Spleen (tissue), 11 donors: Measurements from ENCODE around the gene KDM2A. TPM values are rescaled to one million over a fixed set of nuclear protein-coding genes. Genes with fewer than 3 reads are reported as not detected.

Experiments used
- DNase-seq: peaks from one replicate; pipeline ENCODE4 v3.0.0-alpha.2; 2020
- H3K27ac ChIP-seq, 8 donors: fragments of 200-600 bp; sonication (generic) in 7 of 8; 1 replicate in 4 of 8; 2 replicates in 4 of 8; pipeline versions ENCODE4 v1.5.0 to v1.8.0; 2016 to 2021; ENCODE audit warnings: inconsistent platforms in 4 of 8, mild to moderate bottlenecking in 4 of 8, moderate library complexity in 1 of 8
- H3K27me3 ChIP-seq, 7 donors: fragments of 200-600 bp; sonication (generic) in 6 of 7; replicated peaks in 1 of 7; 1 replicate in 4 of 7; 2 replicates in 3 of 7; pipeline versions ENCODE4 v1.5.0 to v1.8.0; 2016 to 2021; ENCODE audit warnings: inconsistent platforms in 3 of 7, mild to moderate bottlenecking in 1 of 7
- H3K36me3 ChIP-seq, 6 donors: fragments of 200-600 bp; sonication (generic) in 5 of 6; 1 replicate in 4 of 6; 2 replicates in 2 of 6; pipeline versions ENCODE4 v1.5.0 to v1.8.0; 2016 to 2021; ENCODE audit warnings: inconsistent platforms in 2 of 6
- H3K4me1 ChIP-seq, 6 donors: fragments of 200-600 bp; sonication (generic) in 5 of 6; 1 replicate in 3 of 6; 2 replicates in 3 of 6; pipeline versions ENCODE4 v1.5.0 to v1.8.0; 2016 to 2021; ENCODE audit warnings: inconsistent platforms in 3 of 6
- H3K4me3 ChIP-seq, 8 donors: fragments of 200-600 bp; sonication (generic) in 7 of 8; 1 replicate in 4 of 8; 2 replicates in 4 of 8; pipeline versions ENCODE4 v1.5.0 to v1.8.0; 2016 to 2021; ENCODE audit warnings: inconsistent platforms in 4 of 8, mild to moderate bottlenecking in 4 of 8, moderate library complexity in 2 of 8
- H3K9me3 ChIP-seq, 8 donors: fragments of 200-600 bp; sonication (generic) in 7 of 8; 1 replicate in 4 of 8; 2 replicates in 4 of 8; pipeline versions ENCODE4 v1.5.0 to v1.8.0; 2016 to 2021; ENCODE audit warnings: inconsistent platforms in 4 of 8
- POLR2A ChIP-seq, 3 donors: fragments of 450-650 bp; IDR thresholded peaks; one replicate each; pipeline ENCODE4 v1.5.1; 2017; ENCODE audit warnings: antibody characterized with exemption in 3 of 3, mild to moderate bottlenecking in 1 of 3
- POLR2AphosphoS5 ChIP-seq, 3 donors: sonication (generic); formaldehyde crosslinking; IDR thresholded peaks; one replicate each; pipeline ENCODE4 v1.5.1; 2017; ENCODE audit warnings: antibody characterized with exemption in 3 of 3
- WGBS, 5 donors: extraction: QIAGEN DNeasy Blood & Tissue Kit in 3 of 5; methylation state at CpG; one replicate each; pipeline versions ENCODE4 v1.1.5 to v1.1.7; 2013 to 2018; 5-methylcytosine and 5-hydroxymethylcytosine counted together
- intact Hi-C: fragments of 100-400 bp; cut with DNase I; formaldehyde crosslinking; loops from one replicate; pipeline ENCODE4 v1.15.0; 2023; ENCODE audit warnings: low total_unique reads
- polyA plus RNA-seq, 3 donors: library from polyadenylated mRNA; stranded (reverse); fragments of 200-250 nt; gene quantifications; one replicate each; pipeline ENCODE4 v1.2.1, GENCODE V29; 2013
- total RNA-seq, 7 donors: library from RNA; depleted of rRNA in 3 of 7; stranded (reverse); fragments of >200 nt in 3 of 7; fragmentation: NEBNext Ultra II Directional in 4 of 7; extraction: Animal tissue kit (Norgen Biotek cat#: 25700) in 4 of 7; gene quantifications; one replicate each; pipeline versions ENCODE4 v1.1.0 to v1.2.1, GENCODE V29; 2016 to 2021
- TF ChIP-seq, protein P1 (sequence below), 11 experiments: fragments of 200-600 bp in 7 of 11; fragments of 450-650 bp in 4 of 11; sonication (generic) in 4 of 11; IDR thresholded peaks in 8 of 11; conservative IDR thresholded peaks in 3 of 11; 1 replicate in 7 of 11; 2 replicates in 4 of 11; pipeline versions ENCODE4 v1.4.0 to v1.8.0; 2016 to 2021; ENCODE audit warnings: antibody characterized with exemption in 11 of 11, inconsistent platforms in 4 of 11, mild to moderate bottlenecking in 1 of 11
- donor health status: healthy with polysubstance abuse.
- donor health status: DM: no; HTN: no; CAD: no; lungs with moderate emphysema.
- donor health status: DM: no; HTN: no; CAD: no.
- donor health status: Bipolar disorder and iron deficiency.
- donor health status: healthy.
- donor health status: DM: no; HTN: no; CAD: no.
- donor health status: DM: yes; HTN: yes; CAD: no.

Gene KDM2A
- total and polyA plus RNA-seq, 10 donors: 18.5 to 149 (median 125) TPM

DNA sequence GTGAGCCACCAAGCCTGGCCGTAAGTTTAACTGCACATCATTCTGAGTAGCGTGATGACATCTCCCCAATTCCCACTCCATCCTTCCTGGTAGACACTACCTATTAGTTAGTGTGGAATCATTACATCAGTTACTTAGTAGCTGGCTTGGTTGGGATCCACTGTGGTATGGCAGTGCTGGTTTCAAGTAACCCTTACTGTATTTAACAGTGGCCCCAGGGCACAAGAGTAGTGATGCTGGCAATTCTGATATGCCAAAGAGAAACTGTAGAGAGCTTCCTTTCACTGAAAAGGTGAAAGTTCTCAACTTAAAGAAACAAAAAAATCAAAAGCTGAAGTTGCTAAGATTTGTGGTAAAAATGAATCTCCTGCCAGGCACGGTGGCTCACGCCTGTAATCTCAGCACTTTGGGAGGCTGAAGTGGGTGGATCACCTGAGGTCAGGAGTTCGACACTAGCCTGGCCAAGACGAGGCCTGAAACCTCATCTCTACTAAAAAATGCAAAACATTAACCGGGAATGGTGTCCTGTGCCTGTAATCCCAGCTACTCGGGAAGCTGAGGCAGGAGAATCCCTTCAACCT is 35.2 kb upstream of the KDM2A start:
- H3K4me3 ChIP-seq: no peak overlapping the region
- 82 to 90% (median 88%) methylated on average over 8 of the region's 8 CpGs for WGBS, 5 donors
- no peaks in the 10 kb centered on the region for H3K9me3 ChIP-seq
- no peak for DNase-seq
- intact Hi-C loops: no loop called here
- H3K27ac ChIP-seq: no peak overlapping the region
- no peaks in the 10 kb centered on the region for H3K36me3 ChIP-seq
- TF ChIP-seq POLR2AphosphoS5 (IDR thresholded peaks at IDR 0.05) (no peak), POLR2A (IDR thresholded peaks at IDR 0.05) (no peak)
- TF ChIP-seq, protein P1, sequence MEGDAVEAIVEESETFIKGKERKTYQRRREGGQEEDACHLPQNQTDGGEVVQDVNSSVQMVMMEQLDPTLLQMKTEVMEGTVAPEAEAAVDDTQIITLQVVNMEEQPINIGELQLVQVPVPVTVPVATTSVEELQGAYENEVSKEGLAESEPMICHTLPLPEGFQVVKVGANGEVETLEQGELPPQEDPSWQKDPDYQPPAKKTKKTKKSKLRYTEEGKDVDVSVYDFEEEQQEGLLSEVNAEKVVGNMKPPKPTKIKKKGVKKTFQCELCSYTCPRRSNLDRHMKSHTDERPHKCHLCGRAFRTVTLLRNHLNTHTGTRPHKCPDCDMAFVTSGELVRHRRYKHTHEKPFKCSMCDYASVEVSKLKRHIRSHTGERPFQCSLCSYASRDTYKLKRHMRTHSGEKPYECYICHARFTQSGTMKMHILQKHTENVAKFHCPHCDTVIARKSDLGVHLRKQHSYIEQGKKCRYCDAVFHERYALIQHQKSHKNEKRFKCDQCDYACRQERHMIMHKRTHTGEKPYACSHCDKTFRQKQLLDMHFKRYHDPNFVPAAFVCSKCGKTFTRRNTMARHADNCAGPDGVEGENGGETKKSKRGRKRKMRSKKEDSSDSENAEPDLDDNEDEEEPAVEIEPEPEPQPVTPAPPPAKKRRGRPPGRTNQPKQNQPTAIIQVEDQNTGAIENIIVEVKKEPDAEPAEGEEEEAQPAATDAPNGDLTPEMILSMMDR (IDR thresholded peaks at IDR 0.05 in 8 of 11, conservative IDR thresholded peaks at IDR 0.05 in 3 of 11): no peak
- peaks cover 0 to 16% (median 11%) of the 10 kb centered on the region in 6 donors for H3K4me1 ChIP-seq
- peaks cover 0 to 13% (median 0%) of the 10 kb centered on the region in 7 donors for H3K27me3 ChIP-seq

DNA sequence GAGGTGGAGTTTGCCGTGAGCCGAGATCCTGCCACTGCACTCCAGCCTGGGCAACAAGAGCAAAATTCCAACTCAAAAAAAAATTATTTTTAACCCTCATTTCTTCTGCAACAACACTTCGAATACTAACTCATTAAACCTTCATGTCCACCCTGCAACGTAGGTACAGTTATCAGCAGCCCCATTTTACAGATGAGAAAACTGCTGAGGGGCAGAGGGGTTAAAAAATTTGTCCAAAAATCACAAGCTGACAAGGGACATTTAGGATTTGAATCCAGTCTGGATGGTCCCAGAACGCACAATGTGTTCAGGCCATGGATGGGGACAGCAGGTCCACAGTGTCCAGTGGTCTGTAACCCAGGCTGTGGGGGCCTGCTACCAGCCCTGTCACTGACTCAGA is 33.4 kb upstream of the KDM2A start:
- Histone ChIP-seq H3K27me3 (peaks cover 0 to 13% (median 0%) of the 10 kb centered on the region in 7 donors), H3K9me3 (no peaks in the 10 kb centered on the region), H3K4me1 (peaks cover 0 to 16% (median 11%) of the 10 kb centered on the region in 6 donors), H3K27ac (no peak overlapping the region), H3K4me3 (no peak overlapping the region), H3K36me3 (no peaks in the 10 kb centered on the region)
- TF ChIP-seq POLR2A (IDR thresholded peaks at IDR 0.05): no peak
- TF ChIP-seq POLR2AphosphoS5 (IDR thresholded peaks at IDR 0.05): no peak
- TF ChIP-seq, protein P1 (IDR thresholded peaks at IDR 0.05 in 8 of 11, conservative IDR thresholded peaks at IDR 0.05 in 3 of 11): no peak
- intact Hi-C loops: no loop called here
- WGBS, 5 donors: 86 to 98% (median 97%) methylated on average over 5 of the region's 5 CpGs
- no peak for DNase-seq

DNA sequence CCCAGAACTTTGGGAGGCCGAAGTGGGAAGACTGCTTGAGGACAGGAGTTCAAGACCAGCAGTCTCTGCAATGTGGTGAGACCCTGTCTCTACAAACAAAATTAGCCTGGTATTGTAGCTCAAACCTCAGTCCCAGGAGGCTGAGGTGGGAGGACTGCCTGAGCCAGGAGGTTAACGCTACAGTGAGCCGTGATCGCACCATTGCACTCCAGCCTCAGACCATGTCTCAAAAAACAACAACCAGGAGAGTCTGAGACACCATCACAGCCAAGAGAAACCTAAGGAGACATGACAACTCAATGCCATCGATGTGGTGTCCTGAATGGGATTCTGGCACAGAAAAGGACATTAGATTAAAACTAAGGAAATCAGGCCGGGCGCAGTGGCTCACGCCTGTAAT is 28.3 kb upstream of the KDM2A start:
- TF ChIP-seq POLR2AphosphoS5 (IDR thresholded peaks at IDR 0.05) (no peak), POLR2A (IDR thresholded peaks at IDR 0.05) (no peak)
- TF ChIP-seq, protein P1 (IDR thresholded peaks at IDR 0.05 in 8 of 11, conservative IDR thresholded peaks at IDR 0.05 in 3 of 11): no peak
- WGBS, 5 donors: 86 to 92% (median 87%) methylated on average over 8 of the region's 8 CpGs
- no peak overlapping the region for H3K4me3 ChIP-seq
- no peaks in the 10 kb centered on the region for H3K36me3 ChIP-seq
- H3K27me3 ChIP-seq: peaks cover 0 to 8% (median 0%) of the 10 kb centered on the region in 7 donors
- no peaks in the 10 kb centered on the region for H3K4me1 ChIP-seq
- intact Hi-C loops: no loop called here
- H3K27ac ChIP-seq: no peak overlapping the region
- DNase-seq: no peak
- H3K9me3 ChIP-seq: no peaks in the 10 kb centered on the region

DNA sequence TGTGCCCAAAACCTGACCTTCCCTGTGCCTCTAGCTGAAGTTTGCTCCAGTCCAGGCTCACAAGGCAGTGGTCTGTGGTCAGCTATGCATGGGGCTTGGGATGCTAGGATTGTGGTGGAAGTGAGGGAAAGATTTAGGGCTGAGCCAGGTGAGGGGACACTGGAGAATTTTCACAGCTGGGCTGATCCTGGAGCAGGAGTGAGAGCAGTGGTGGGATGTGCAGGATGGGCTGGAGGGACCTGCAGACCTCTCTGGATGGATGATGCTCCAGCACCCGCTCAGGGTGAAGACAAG is 23.9 kb upstream of the KDM2A start:
- DNase-seq: no peak
- no peak overlapping the region for H3K4me3 ChIP-seq
- 75 to 100% (median 84%) methylated on average over 1 of the region's 1 CpG for WGBS, 5 donors
- H3K36me3 ChIP-seq: no peaks in the 10 kb centered on the region
- no peak for TF ChIP-seq POLR2AphosphoS5 (IDR thresholded peaks at IDR 0.05)
- TF ChIP-seq POLR2A (IDR thresholded peaks at IDR 0.05): no peak
- TF ChIP-seq, protein P1 (IDR thresholded peaks at IDR 0.05 in 8 of 11, conservative IDR thresholded peaks at IDR 0.05 in 3 of 11): no peak
- no peaks in the 10 kb centered on the region for H3K9me3 ChIP-seq
- H3K27me3 ChIP-seq: peaks cover 0 to 8% (median 0%) of the 10 kb centered on the region in 7 donors
- H3K4me1 ChIP-seq: peaks cover 0 to 7% (median 4%) of the 10 kb centered on the region in 6 donors
- intact Hi-C loops: no loop called here
- no peak overlapping the region for H3K27ac ChIP-seq
